CD4-positive, alpha-beta T cell treated with Interleukin-17A for 4 hours (primary cell): ENCODE measurements around the gene BCO1.
A peak's percentile ranks its signal among the peaks of the same experiment; 100 is the strongest.

Experiments used
- DNase-seq: peaks from one replicate; pipeline ENCODE4 v3.0.0-alpha.2; 2020; ENCODE audit warnings: mixed read lengths

Gene BCO1

GRCh38 chr16:81277541-81278080 is 39.1 kb downstream of the BCO1 start:
- DNase-seq = no peak

GRCh38 chr16:81278526-81278925 is 40.0 kb downstream of the BCO1 start:
- DNase-seq = no peak

- DNase-seq = no peak
Measured at GRCh38 chr16:81279392-81279791, 40.9 kb downstream of the BCO1 start.

DNA sequence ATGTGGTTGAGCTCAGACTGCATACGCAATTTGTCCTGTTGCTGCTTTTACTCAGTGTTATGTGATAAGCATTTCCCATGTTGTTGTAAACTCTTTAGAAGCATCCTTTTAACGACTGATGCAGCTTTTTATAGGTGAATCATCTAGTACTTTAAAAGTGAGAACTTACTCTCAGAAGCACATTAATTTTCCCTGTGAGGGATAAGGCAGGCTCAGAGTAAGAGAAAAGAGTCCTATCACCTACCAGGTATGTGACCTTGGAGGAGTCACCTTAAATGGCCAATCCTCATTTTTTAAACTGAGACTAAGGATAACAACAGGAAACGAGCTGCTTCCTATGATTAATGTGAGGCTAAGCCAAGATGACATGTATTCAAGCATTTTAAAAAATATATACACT is 41.9 kb downstream of the BCO1 start:
- DNase-seq = no peak

DNA sequence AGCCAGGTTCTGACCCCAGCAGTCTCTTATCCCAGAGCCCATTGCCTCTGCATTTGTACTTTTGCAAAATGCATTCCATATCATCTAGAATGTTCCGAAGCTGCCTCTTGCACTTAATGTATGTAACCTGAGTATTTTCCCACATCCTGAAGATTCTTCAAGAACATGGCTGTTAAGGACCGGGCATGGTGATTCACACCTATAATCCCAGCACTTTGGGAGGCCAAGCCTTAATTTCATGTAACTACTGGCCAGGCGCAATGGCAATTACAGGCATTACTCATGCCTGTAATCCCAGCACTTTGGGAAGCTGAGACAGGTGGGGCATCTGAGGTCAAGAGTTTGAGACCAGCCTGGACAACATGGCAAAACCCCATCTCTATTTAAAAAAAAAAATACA is 44.6 kb downstream of the BCO1 start:
- no peak for DNase-seq

DNA sequence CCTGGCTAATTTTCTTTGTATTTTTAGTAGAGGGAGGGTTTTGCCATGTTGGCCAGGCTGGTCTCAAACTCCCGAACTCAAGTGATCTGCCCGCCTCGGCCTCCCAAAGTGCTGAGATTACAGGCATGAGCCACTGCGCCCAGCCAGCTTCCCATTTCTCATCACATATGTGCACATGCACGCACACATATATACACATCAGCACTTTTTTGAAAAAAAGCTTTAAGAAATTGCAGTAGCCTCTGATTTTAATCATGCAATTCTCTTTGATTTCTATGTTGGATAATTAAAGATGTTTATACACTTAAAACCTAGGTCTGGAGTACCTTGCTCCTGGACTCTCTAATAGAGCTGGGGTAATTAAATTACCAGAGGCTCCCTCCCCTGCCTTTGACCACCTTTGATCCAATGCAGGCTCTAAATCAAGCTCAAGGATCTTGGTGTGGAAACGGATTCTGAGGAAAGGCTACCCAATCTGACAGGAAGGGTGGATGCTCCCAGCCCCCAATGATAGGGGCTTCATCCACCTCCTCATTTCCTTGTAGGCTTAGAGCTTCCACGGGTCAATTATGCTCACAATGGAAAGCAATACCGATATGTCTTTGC is 46.6 kb downstream of the BCO1 start:
- no peak for DNase-seq

GRCh38 chr16:81286190-81286589 is 47.7 kb downstream of the BCO1 start:
- DNase-seq = no peak

GRCh38 chr16:81291117-81291516 is 52.6 kb downstream of the BCO1 start:
- DNase-seq = no peak

- DNase-seq = no peak
Measured at GRCh38 chr16:81292936-81293335, 54.4 kb downstream of the BCO1 start.

- DNase-seq = no peak
Measured at GRCh38 chr16:81293909-81294802, 55.7 kb downstream of the BCO1 start.

DNA sequence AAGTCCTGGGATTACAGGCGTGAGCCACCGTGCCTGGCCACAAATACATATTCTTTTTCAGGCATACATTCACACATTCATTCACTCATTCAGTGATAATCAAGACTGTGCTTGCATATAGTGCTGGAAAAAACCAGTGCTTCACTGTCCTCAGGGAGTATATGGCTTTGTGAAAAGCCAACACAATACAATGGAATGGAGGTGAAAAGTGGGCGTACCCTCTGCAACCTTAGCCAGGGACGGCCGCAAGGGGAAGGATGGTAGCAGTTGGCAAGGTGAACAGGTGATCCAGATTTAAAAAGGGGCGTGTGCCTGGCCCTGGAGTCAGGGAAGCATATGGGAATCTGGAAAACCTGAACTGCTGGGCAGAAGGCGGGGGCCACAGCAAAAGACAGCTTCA is 58.1 kb downstream of the BCO1 start:
- no peak for DNase-seq

DNA sequence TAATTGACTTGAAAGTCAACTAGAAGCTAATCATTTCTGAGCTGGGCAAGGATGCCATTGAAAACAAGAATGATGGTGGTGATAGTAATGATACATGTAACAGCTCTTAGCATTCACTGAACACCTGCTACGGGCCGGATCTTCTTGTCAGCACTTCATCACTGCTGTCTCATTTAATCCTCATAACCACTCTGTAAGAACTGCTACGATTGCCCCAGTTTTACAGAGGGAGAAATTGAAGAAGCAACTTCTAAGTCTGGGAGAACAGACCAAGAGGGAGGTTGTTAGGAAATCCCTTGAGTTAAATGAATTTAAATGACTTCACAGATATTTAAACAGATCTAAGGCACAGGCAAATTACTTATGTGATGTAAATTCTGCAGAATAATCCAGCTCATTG is 69.3 kb downstream of the BCO1 start:
- DNase-seq = no peak

- no peak for DNase-seq
Measured at GRCh38 chr16:81310045-81310644, 71.7 kb downstream of the BCO1 start.

GRCh38 chr16:81311762-81312161 is 73.3 kb downstream of the BCO1 start:
- DNase-seq = no peak

DNA sequence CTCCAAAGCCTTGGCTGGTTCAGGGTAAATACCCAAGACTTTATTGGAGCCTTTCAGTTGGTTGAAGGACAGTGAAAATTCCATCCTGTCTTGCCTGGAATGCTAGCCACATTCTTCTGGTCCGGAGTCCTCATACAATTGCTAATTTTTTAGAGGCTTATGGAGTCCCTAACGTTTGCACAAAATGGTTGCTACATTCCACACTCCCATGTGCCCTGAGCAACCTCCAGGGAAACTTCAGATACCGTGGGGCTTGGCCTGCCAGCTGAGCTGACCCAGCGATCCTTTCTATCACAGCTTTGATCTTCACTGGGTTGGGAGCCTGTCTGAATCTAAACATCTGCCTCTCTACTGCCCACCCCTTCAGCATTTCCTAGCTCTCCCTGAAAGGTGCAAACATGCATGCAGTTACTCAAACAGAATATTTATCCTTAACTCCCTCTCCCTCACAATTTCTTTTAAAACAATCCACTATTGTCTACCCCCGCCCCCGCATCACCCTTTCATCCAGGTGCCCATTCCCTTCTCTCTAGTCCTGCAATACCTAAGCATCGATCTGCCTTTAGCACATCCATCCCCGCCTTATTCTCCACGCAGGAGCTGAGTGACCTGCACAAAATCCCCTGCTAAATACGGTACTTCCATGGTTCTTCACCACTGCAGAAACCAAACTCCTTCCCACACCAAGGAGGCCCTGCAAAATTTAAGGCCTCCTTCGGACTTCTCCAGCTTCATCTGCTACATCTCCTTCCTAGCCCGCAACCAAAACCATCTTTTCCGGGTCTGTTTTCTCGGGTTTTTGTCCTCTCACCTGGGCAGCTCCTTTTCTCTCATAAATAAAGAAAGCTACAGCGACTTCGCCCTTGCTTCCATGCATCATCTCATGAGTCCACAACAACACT is 75.5 kb downstream of the BCO1 start:
- peak; percentile 3 for DNase-seq

- DNase-seq = peak; percentile 94
Measured at GRCh38 chr16:81314603-81315270, 76.2 kb downstream of the BCO1 start, which contains the start of gene GAN. GAN (plus strand) TSS chr16:81314962; CDS start chr16:81315114, 152 bp downstream.

DNA sequence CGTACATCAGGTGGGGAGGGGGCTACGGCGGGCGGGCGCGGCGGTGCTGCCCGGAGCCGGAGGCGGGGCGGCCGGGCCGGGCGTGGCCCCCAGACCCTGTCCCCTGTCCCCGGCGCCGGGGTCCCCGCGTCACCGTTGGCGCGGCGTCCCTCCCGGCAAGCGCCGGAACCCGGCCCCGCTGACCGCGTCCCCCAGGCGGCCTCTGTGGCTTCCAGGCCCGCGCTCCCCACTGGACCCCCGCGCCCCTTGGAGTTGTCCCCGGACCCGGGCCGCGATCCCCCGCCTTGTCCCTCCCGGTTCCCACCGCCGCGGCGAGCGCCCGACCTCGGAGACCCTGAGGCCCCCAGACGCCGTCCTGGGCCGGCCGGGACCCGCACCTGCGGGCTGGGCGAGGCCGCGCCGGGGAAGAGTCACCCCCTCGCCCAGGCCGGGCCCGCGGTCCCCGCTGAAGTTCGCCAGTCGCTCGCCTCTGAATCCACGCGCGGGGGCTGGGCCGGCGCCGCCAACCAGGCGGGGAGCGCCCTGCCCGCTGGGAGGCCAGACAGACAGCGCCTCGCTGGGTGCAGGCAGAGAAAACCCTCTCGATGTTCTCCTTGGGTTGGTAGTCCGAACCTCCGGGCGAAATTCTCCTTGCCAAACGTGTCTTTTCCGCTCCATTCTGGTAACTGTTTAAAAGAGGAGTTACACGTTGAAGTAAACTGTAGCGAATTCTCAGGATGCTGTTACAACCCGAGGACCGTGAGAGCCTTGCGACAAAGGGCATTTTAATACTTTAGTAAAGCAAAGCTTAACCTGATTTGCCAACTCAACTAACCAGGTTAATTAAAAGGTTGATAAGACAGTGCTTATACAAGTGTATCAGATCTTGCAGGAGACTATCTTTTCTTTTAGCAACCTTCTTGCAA is 77.0 kb downstream of the BCO1 start:
- peak; percentile 57 for DNase-seq

- DNase-seq = no peak
Measured at GRCh38 chr16:81316176-81316496, 77.6 kb downstream of the BCO1 start.

- no peak for DNase-seq
Measured at GRCh38 chr16:81318711-81319110, 80.2 kb downstream of the BCO1 start.

DNA sequence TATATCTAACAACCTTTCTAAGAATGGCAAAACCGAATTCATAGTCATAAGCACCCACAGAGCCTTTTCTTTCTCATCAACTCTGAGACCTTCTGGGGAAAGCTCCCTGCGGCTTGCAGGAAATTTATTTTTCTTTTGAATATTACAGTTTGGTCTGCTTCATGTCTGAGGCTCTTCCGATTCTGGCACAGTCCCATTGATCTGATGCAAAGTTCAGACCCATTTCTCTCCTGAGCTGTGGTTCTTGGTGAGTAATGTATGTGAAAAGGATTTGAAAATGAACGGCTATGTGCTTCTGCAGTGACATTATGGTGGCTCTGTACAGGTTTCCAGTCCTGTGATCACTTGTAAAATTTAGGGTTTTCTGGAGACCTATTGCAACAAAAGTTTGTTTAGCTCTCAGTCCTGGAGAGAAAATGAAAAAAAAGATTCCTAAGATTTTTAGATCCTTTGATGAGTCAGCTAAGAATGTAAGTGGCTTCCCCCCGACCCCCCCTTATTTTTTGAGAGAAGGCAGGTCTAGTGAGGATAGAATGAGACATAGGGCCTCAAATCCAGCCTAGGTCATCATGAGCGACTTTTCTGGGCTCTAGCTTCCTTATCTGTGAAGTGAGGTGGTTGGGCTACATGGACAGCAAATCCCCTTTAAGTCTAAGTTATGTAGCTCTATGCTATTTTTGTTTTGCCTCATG is 80.9 kb downstream of the BCO1 start:
- no peak for DNase-seq
